Liver (tissue), 9 donors: ENCODE data around the gene FAM184B. TPM values are rescaled to one million over a fixed set of nuclear protein-coding genes. Genes with fewer than 3 reads are reported as not detected.

ENCODE experiments used
- DNase-seq: peaks from one replicate; pipeline ENCODE4 v3.0.0-alpha.2; 2017; ENCODE audit warnings: low spot score
- H3K27ac ChIP-seq, 2 donors: one replicate each; pipeline ENCODE4 v1.7.0; 2013; ENCODE audit warnings: inconsistent platforms in 2 of 2, low read length in 2 of 2, control low read depth in 1 of 2, low read depth in 1 of 2, mild to moderate bottlenecking in 1 of 2
- H3K27me3 ChIP-seq, 4 donors: one replicate each; pipeline versions ENCODE4 v1.6.1 to v1.7.0; 2013; ENCODE audit warnings: low read length in 3 of 4, inconsistent platforms in 1 of 4, mild to moderate bottlenecking in 1 of 4, moderate library complexity in 1 of 4; ENCODE audit not compliant: control insufficient read depth in 4 of 4, insufficient read depth in 4 of 4
- H3K36me3 ChIP-seq, 4 donors: one replicate each; pipeline versions ENCODE4 v1.6.1 to v1.7.0; 2013; ENCODE audit warnings: low read length in 3 of 4, mild to moderate bottlenecking in 3 of 4, low read depth in 1 of 4, moderate library complexity in 1 of 4; ENCODE audit not compliant: control insufficient read depth in 4 of 4, insufficient read depth in 3 of 4
- H3K4me1 ChIP-seq, 4 donors: one replicate each; pipeline versions ENCODE4 v1.6.1 to v1.7.0; 2013; ENCODE audit warnings: low read length in 3 of 4, mild to moderate bottlenecking in 3 of 4, moderate library complexity in 1 of 4; ENCODE audit not compliant: control insufficient read depth in 4 of 4, insufficient read depth in 4 of 4
- H3K4me3 ChIP-seq, 3 donors: one replicate each; pipeline versions ENCODE4 v1.6.1 to v1.7.0; 2013; ENCODE audit warnings: low read length in 3 of 3, control low read depth in 1 of 3, low read depth in 1 of 3, mild to moderate bottlenecking in 1 of 3
- H3K9ac ChIP-seq, 2 donors: one replicate each; pipeline ENCODE4 v1.7.0; 2013; ENCODE audit warnings: low read length in 2 of 2, mild to moderate bottlenecking in 2 of 2, moderate library complexity in 2 of 2, control low read depth in 1 of 2, low read depth in 1 of 2
- H3K9me3 ChIP-seq, 4 donors: one replicate each; pipeline versions ENCODE4 v1.6.1 to v1.7.0; 2013; ENCODE audit warnings: low read length in 3 of 4; ENCODE audit not compliant: control insufficient read depth in 4 of 4
- EGR1 ChIP-seq, 2 donors: IDR thresholded peaks; 2 replicates each; pipeline ENCODE4 v1.6.1; 2016 to 2018; ENCODE audit warnings: antibody characterized with exemption in 2 of 2, low read depth in 2 of 2
- FOXA1 ChIP-seq: IDR thresholded peaks from 2 replicates; pipeline ENCODE4 v1.6.1; 2016; ENCODE audit warnings: antibody characterized with exemption
- FOXA2 ChIP-seq: IDR thresholded peaks from 2 replicates; pipeline ENCODE4 v1.6.1; 2016; ENCODE audit warnings: antibody characterized with exemption
- GABPA ChIP-seq, 2 donors: IDR thresholded peaks in 1 of 2; conservative IDR thresholded peaks in 1 of 2; 2 replicates each; pipeline ENCODE4 v1.6.1; 2016; ENCODE audit warnings: antibody characterized with exemption in 2 of 2, mild to moderate bottlenecking in 1 of 2, moderate library complexity in 1 of 2
- HNF4A ChIP-seq, 2 donors: conservative IDR thresholded peaks; 2 replicates each; pipeline ENCODE4 v1.6.1; 2016; ENCODE audit warnings: antibody characterized with exemption in 2 of 2, mild to moderate bottlenecking in 2 of 2
- HNF4G ChIP-seq: IDR thresholded peaks from 2 replicates; pipeline ENCODE4 v1.6.1; 2016; ENCODE audit warnings: antibody characterized with exemption
- JUND ChIP-seq, 2 donors: IDR thresholded peaks; 2 replicates each; pipeline ENCODE4 v1.6.1; 2016; ENCODE audit warnings: antibody characterized with exemption in 2 of 2
- NR2F2 ChIP-seq: IDR thresholded peaks from 2 replicates; pipeline ENCODE4 v1.6.1; 2016; ENCODE audit warnings: antibody characterized with exemption
- RAD21 ChIP-seq, 2 donors: IDR thresholded peaks; 2 replicates each; pipeline ENCODE4 v1.6.1; 2016; ENCODE audit warnings: antibody characterized with exemption in 2 of 2, mild to moderate bottlenecking in 2 of 2
- RXRA ChIP-seq, 2 donors: IDR thresholded peaks; 2 replicates each; pipeline ENCODE4 v1.6.1; 2017 to 2018; ENCODE audit warnings: antibody characterized with exemption in 2 of 2, mild to moderate bottlenecking in 1 of 2
- SP1 ChIP-seq: IDR thresholded peaks from 2 replicates; pipeline ENCODE4 v1.6.1; 2018; ENCODE audit warnings: antibody characterized with exemption, mild to moderate bottlenecking
- TAF1 ChIP-seq: conservative IDR thresholded peaks from 2 replicates; pipeline ENCODE4 v1.6.1; 2016; ENCODE audit warnings: antibody characterized with exemption, mild to moderate bottlenecking
- YY1 ChIP-seq: IDR thresholded peaks from 2 replicates; pipeline ENCODE4 v1.6.1; 2016; ENCODE audit warnings: antibody characterized with exemption, mild to moderate bottlenecking
- WGBS: extraction: QIAGEN DNeasy Blood & Tissue Kit; methylation state at CpG from one replicate; pipeline ENCODE4 v1.1.7; 2013; 5-methylcytosine and 5-hydroxymethylcytosine counted together
- polyA plus RNA-seq, 2 donors: library from polyadenylated mRNA; stranded (reverse) in 1 of 2; unstranded in 1 of 2; fragments of 200-250 nt in 1 of 2; fragments of >200 nt in 1 of 2; fragmentation: Nextera tagmentation in 1 of 2; extraction: Ambion mirVana in 1 of 2; gene quantifications; one replicate each; pipeline versions ENCODE4 v1.2.1 to v1.2.3, GENCODE V29; 2013 to 2015
- total RNA-seq, 2 donors: library from RNA; depleted of rRNA; stranded (reverse); fragments of >200 nt; gene quantifications; one replicate each; pipeline ENCODE4 v1.2.3, GENCODE V29; 2014
- TF ChIP-seq, protein P1 (sequence below): IDR thresholded peaks from 2 replicates; pipeline ENCODE4 v1.6.1; 2016; ENCODE audit warnings: antibody characterized with exemption
- TF ChIP-seq, protein P2 (sequence below): IDR thresholded peaks from 2 replicates; pipeline ENCODE4 v1.6.1; 2016; ENCODE audit warnings: antibody characterized with exemption, mild to moderate bottlenecking
- TF ChIP-seq, protein P3 (sequence below): IDR thresholded peaks from 2 replicates; pipeline ENCODE4 v1.6.1; 2016; ENCODE audit warnings: antibody characterized with exemption
- TF ChIP-seq, protein P4 (sequence below): fragments of 150-350 bp; IDR thresholded peaks from 2 replicates; pipeline ENCODE4 v1.5.1; 2017; ENCODE audit warnings: improper control_type of control experiment, low read depth, low read length; ENCODE audit not compliant: missing input control
- TF ChIP-seq, protein P5 (sequence below): IDR thresholded peaks from 2 replicates; pipeline ENCODE4 v1.6.1; 2016; ENCODE audit warnings: antibody characterized with exemption
- donor health status: healthy.
- donor health status: healthy.
- donor health status: healthy.
- donor health status: healthy.
- donor health status: healthy.

FAM184B gene
- total and polyA plus RNA-seq, 4 donors = 0.01 TPM; not detected in 3

DNA sequence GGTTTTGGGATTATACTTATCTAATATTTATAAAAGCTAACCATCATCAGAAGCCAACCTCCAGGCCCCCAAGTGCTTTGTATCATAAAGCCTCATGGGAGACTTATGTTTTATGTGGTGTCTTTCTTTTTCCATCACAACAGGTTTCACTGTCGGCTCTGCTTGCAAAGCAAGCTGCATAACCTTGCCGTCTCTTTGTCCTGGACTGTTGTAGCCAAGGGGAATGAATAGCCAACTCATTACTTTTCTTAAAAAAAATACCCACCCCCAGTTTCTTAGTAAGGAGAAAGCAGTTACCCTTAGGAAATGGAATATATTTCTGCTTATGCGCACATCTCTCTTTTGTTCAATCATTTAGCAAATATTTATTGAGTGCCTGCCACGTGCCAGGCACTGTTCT is 40.7 kb downstream of the FAM184B start:
- Histone ChIP-seq H3K27me3 (peaks cover 0 to 2% (median 0%) of the 10 kb centered on the region in 4 donors), H3K27ac (no peak overlapping the region), H3K4me1 (no peaks in the 10 kb centered on the region), H3K4me3 (no peak overlapping the region), H3K36me3 (no peaks in the 10 kb centered on the region), H3K9me3 (no peaks in the 10 kb centered on the region), H3K9ac (no peak overlapping the region)
- 86% methylated on average over 4 of the region's 4 CpGs for WGBS
- no peak for DNase-seq
- TF ChIP-seq NR2F2 = no peak
- TF ChIP-seq JUND (IDR thresholded peaks at IDR 0.05) = no peak
- TF ChIP-seq YY1 = no peak
- TF ChIP-seq, protein P1, sequence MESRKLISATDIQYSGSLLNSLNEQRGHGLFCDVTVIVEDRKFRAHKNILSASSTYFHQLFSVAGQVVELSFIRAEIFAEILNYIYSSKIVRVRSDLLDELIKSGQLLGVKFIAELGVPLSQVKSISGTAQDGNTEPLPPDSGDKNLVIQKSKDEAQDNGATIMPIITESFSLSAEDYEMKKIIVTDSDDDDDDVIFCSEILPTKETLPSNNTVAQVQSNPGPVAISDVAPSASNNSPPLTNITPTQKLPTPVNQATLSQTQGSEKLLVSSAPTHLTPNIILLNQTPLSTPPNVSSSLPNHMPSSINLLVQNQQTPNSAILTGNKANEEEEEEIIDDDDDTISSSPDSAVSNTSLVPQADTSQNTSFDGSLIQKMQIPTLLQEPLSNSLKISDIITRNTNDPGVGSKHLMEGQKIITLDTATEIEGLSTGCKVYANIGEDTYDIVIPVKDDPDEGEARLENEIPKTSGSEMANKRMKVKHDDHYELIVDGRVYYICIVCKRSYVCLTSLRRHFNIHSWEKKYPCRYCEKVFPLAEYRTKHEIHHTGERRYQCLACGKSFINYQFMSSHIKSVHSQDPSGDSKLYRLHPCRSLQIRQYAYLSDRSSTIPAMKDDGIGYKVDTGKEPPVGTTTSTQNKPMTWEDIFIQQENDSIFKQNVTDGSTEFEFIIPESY = no peak
- no peak for TF ChIP-seq HNF4G
- no peak for TF ChIP-seq EGR1 (IDR thresholded peaks at IDR 0.05; ENCODE audit: low read depth in 2 of 2)
- TF ChIP-seq TAF1 = no peak
- TF ChIP-seq GABPA (IDR thresholded peaks at IDR 0.05 in 1 of 2, conservative IDR thresholded peaks at IDR 0.05 in 1 of 2) = no peak
- no peak for TF ChIP-seq FOXA1
- TF ChIP-seq, protein P2, sequence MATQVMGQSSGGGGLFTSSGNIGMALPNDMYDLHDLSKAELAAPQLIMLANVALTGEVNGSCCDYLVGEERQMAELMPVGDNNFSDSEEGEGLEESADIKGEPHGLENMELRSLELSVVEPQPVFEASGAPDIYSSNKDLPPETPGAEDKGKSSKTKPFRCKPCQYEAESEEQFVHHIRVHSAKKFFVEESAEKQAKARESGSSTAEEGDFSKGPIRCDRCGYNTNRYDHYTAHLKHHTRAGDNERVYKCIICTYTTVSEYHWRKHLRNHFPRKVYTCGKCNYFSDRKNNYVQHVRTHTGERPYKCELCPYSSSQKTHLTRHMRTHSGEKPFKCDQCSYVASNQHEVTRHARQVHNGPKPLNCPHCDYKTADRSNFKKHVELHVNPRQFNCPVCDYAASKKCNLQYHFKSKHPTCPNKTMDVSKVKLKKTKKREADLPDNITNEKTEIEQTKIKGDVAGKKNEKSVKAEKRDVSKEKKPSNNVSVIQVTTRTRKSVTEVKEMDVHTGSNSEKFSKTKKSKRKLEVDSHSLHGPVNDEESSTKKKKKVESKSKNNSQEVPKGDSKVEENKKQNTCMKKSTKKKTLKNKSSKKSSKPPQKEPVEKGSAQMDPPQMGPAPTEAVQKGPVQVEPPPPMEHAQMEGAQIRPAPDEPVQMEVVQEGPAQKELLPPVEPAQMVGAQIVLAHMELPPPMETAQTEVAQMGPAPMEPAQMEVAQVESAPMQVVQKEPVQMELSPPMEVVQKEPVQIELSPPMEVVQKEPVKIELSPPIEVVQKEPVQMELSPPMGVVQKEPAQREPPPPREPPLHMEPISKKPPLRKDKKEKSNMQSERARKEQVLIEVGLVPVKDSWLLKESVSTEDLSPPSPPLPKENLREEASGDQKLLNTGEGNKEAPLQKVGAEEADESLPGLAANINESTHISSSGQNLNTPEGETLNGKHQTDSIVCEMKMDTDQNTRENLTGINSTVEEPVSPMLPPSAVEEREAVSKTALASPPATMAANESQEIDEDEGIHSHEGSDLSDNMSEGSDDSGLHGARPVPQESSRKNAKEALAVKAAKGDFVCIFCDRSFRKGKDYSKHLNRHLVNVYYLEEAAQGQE = no peak
- TF ChIP-seq, protein P3, sequence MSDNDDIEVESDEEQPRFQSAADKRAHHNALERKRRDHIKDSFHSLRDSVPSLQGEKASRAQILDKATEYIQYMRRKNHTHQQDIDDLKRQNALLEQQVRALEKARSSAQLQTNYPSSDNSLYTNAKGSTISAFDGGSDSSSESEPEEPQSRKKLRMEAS = no peak
- TF ChIP-seq, protein P4, sequence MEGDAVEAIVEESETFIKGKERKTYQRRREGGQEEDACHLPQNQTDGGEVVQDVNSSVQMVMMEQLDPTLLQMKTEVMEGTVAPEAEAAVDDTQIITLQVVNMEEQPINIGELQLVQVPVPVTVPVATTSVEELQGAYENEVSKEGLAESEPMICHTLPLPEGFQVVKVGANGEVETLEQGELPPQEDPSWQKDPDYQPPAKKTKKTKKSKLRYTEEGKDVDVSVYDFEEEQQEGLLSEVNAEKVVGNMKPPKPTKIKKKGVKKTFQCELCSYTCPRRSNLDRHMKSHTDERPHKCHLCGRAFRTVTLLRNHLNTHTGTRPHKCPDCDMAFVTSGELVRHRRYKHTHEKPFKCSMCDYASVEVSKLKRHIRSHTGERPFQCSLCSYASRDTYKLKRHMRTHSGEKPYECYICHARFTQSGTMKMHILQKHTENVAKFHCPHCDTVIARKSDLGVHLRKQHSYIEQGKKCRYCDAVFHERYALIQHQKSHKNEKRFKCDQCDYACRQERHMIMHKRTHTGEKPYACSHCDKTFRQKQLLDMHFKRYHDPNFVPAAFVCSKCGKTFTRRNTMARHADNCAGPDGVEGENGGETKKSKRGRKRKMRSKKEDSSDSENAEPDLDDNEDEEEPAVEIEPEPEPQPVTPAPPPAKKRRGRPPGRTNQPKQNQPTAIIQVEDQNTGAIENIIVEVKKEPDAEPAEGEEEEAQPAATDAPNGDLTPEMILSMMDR = no peak
- TF ChIP-seq RAD21 (IDR thresholded peaks at IDR 0.05) = no peak
- TF ChIP-seq, protein P5, sequence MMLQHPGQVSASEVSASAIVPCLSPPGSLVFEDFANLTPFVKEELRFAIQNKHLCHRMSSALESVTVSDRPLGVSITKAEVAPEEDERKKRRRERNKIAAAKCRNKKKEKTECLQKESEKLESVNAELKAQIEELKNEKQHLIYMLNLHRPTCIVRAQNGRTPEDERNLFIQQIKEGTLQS = no peak
- TF ChIP-seq HNF4A (conservative IDR thresholded peaks at IDR 0.05) = no peak
- no peak for TF ChIP-seq SP1
- no peak for TF ChIP-seq FOXA2
- no peak for TF ChIP-seq RXRA (IDR thresholded peaks at IDR 0.05)
